ENCODE results near the gene EXOC3L2.

The EXOC3L2 gene

GRCh38 chr19:45253396-45254027 lies 8.3 kb upstream of the EXOC3L2 start:
- FAIRE-seq (no peak), DNase-seq (ENCODE audit: insufficient read length) (no peak)
- TF ChIP-seq POLR2AphosphoS5 (IDR thresholded peaks at IDR 0.05; ENCODE audit: low read depth, low read length) (no peak), POLR2A (IDR thresholded peaks at IDR 0.05; ENCODE audit: low read depth, low read length) (no peak), TAF1 (IDR thresholded peaks at IDR 0.05; ENCODE audit: borderline replicate concordance, low read depth, low read length) (no peak)

GRCh38 chr19:45251452-45252354 lies 6.5 kb upstream of the EXOC3L2 start:
- DNase-seq (ENCODE audit: insufficient read length) (peak; percentile 69), FAIRE-seq (peak; percentile 36)
- TF ChIP-seq POLR2A (IDR thresholded peaks at IDR 0.05; ENCODE audit: low read depth, low read length) (no peak), TAF1 (IDR thresholded peaks at IDR 0.05; ENCODE audit: borderline replicate concordance, low read depth, low read length) (no peak), POLR2AphosphoS5 (IDR thresholded peaks at IDR 0.05; ENCODE audit: low read depth, low read length) (no peak)

- no peak for FAIRE-seq
- no peak for TF ChIP-seq TAF1 (IDR thresholded peaks at IDR 0.05; ENCODE audit: borderline replicate concordance, low read depth, low read length)
- peak; percentile 96 for DNase-seq (ENCODE audit: insufficient read length)
These were observed 5.7 kb upstream of the EXOC3L2 start, which contains the start of gene MARK4 for GRCh38 chr19:45250832-45251451. TSS of gene MARK4 (plus strand) at chr19:45251271. CDS start at chr19:45251589, 318 bp downstream.

GRCh38 chr19:45250216-45250831 lies 5.1 kb upstream of the EXOC3L2 start:
- FAIRE-seq (no peak), DNase-seq (ENCODE audit: insufficient read length) (no peak)
- TF ChIP-seq POLR2AphosphoS5 (IDR thresholded peaks at IDR 0.05; ENCODE audit: low read depth, low read length) (no peak), TAF1 (IDR thresholded peaks at IDR 0.05; ENCODE audit: borderline replicate concordance, low read depth, low read length) (no peak), POLR2A (IDR thresholded peaks at IDR 0.05; ENCODE audit: low read depth, low read length) (no peak)

GRCh38 chr19:45249261-45250033 lies 4.2 kb upstream of the EXOC3L2 start:
- FAIRE-seq (peak; percentile 62), DNase-seq (ENCODE audit: insufficient read length) (no peak)
- TF ChIP-seq POLR2A (IDR thresholded peaks at IDR 0.05; ENCODE audit: low read depth, low read length), result no peak
- no peak for TF ChIP-seq TAF1 (IDR thresholded peaks at IDR 0.05; ENCODE audit: borderline replicate concordance, low read depth, low read length)
- no peak for TF ChIP-seq POLR2AphosphoS5 (IDR thresholded peaks at IDR 0.05; ENCODE audit: low read depth, low read length)

GRCh38 chr19:45247136-45247535 lies 1.9 kb upstream of the EXOC3L2 start:
- TF ChIP-seq POLR2AphosphoS5 (IDR thresholded peaks at IDR 0.05; ENCODE audit: low read depth, low read length) (no peak), POLR2A (IDR thresholded peaks at IDR 0.05; ENCODE audit: low read depth, low read length) (no peak), TAF1 (IDR thresholded peaks at IDR 0.05; ENCODE audit: borderline replicate concordance, low read depth, low read length) (no peak)
- DNase-seq (ENCODE audit: insufficient read length) (no peak), FAIRE-seq (no peak)

- DNase-seq (ENCODE audit: insufficient read length) (no peak), FAIRE-seq (no peak)
- no peak for TF ChIP-seq TAF1 (IDR thresholded peaks at IDR 0.05; ENCODE audit: borderline replicate concordance, low read depth, low read length)
- TF ChIP-seq POLR2A (IDR thresholded peaks at IDR 0.05; ENCODE audit: low read depth, low read length), result no peak
- TF ChIP-seq POLR2AphosphoS5 (IDR thresholded peaks at IDR 0.05; ENCODE audit: low read depth, low read length), result no peak
These were observed 619 bp upstream of the EXOC3L2 start for GRCh38 chr19:45245826-45246225.

- DNase-seq (ENCODE audit: insufficient read length), result no peak
- no peak for TF ChIP-seq TAF1 (IDR thresholded peaks at IDR 0.05; ENCODE audit: borderline replicate concordance, low read depth, low read length)
- TF ChIP-seq POLR2A (IDR thresholded peaks at IDR 0.05; ENCODE audit: low read depth, low read length), result no peak
- no peak for TF ChIP-seq POLR2AphosphoS5 (IDR thresholded peaks at IDR 0.05; ENCODE audit: low read depth, low read length)
- FAIRE-seq, result no peak
These were observed 943 bp downstream of the EXOC3L2 start for GRCh38 chr19:45244133-45244794.

GRCh38 chr19:45243144-45243732 lies 2.0 kb downstream of the EXOC3L2 start:
- no peak for FAIRE-seq
- TF ChIP-seq POLR2A (IDR thresholded peaks at IDR 0.05; ENCODE audit: low read depth, low read length), result no peak
- TF ChIP-seq TAF1 (IDR thresholded peaks at IDR 0.05; ENCODE audit: borderline replicate concordance, low read depth, low read length), result no peak
- no peak for TF ChIP-seq POLR2AphosphoS5 (IDR thresholded peaks at IDR 0.05; ENCODE audit: low read depth, low read length)
- DNase-seq (ENCODE audit: insufficient read length), result no peak

- TF ChIP-seq TAF1 (IDR thresholded peaks at IDR 0.05; ENCODE audit: borderline replicate concordance, low read depth, low read length) (no peak), POLR2AphosphoS5 (IDR thresholded peaks at IDR 0.05; ENCODE audit: low read depth, low read length) (no peak), POLR2A (IDR thresholded peaks at IDR 0.05; ENCODE audit: low read depth, low read length) (no peak)
- DNase-seq (ENCODE audit: insufficient read length), result no peak
- no peak for FAIRE-seq
These were observed 6.7 kb downstream of the EXOC3L2 start for GRCh38 chr19:45238556-45238955.
